ENCODE results near the gene MON2.

- TF ChIP-seq CTCF (IDR thresholded peaks at IDR 0.05) (no peak), EZH2phosphoT487 (IDR thresholded peaks at IDR 0.05) (no peak), EZH2 (IDR thresholded peaks at IDR 0.05) (no peak)
Measured at GRCh38 chr12:62429457-62429856, 37.2 kb upstream of the MON2 start.

Data from neural progenitor cell (in vitro differentiated cells).